Activated B cell treated with CpG ODN at 0.5 μM for 24 hours (primary cell): ENCODE results near the gene TRDN. TPM values are rescaled to one million over a fixed set of nuclear protein-coding genes. Genes with fewer than 3 reads are reported as not detected.
"Not testable (repeated sequence)": the region's sequence is repeated elsewhere in the genome, so short reads cannot be mapped to it uniquely, and the experiment has no call there.

ENCODE experiments used
- ATAC-seq: fragments of 200-7000 bp; cut with Tn5 transposase; one replicate; pipeline ENCODE4 v1.10.0; 2021; ENCODE audit warnings: low read depth, mild to moderate bottlenecking, moderate library complexity
- CTCF ChIA-PET: fragments of 350-600 bp; sonication (Branson Sonifier 250); formaldehyde crosslinking; loops from one replicate; lab custom pipeline; 2021; ENCODE audit warnings: antibody characterized with exemption; lab: Charles Lee
- POLR2A ChIA-PET: fragments of 350-600 bp; sonication (Branson Sonifier 250); formaldehyde crosslinking; loops from one replicate; lab custom pipeline; 2021; ENCODE audit warnings: antibody characterized with exemption; lab: Charles Lee
- DNase-seq: peaks from one replicate; pipeline ENCODE4 v3.0.0; 2022
- H3K27ac Mint-ChIP-seq: one replicate; pipeline ENCODE4 v1.8.0; 2020; ENCODE audit warnings: mixed read lengths
- H3K27me3 Mint-ChIP-seq: one replicate; pipeline ENCODE4 v1.8.0; 2021; ENCODE audit warnings: mixed read lengths
- H3K36me3 Mint-ChIP-seq: one replicate; pipeline ENCODE4 v1.8.0; 2021; ENCODE audit warnings: low read depth, mixed read lengths
- H3K4me1 Mint-ChIP-seq: one replicate; pipeline ENCODE4 v1.8.0; 2021; ENCODE audit warnings: mixed read lengths
- H3K4me3 Mint-ChIP-seq: one replicate; pipeline ENCODE4 v1.8.0; 2020; ENCODE audit warnings: mild to moderate bottlenecking, mixed read lengths
- H3K9me3 Mint-ChIP-seq: one replicate; pipeline ENCODE4 v1.8.0; 2020; ENCODE audit warnings: mixed read lengths
- CTCF ChIP-seq: fragments of 200-600 bp; IDR thresholded peaks from one replicate; pipeline ENCODE4 v1.8.0; 2022; ENCODE audit warnings: antibody characterized with exemption, mild to moderate bottlenecking
- intact Hi-C: fragments of 100-400 bp; cut with micrococcal nuclease; formaldehyde crosslinking; loops from one replicate; pipeline ENCODE4 v1.15.1; 2024
- total RNA-seq: library from RNA; stranded (reverse); gene quantifications from 2 replicates; pipeline ENCODE4 v1.2.3, GENCODE V29; 2022

TRDN gene
- total RNA-seq, 1 donor from 2014 or later, result not detected

- CTCF ChIA-PET, result no interaction called here
- ATAC-seq (no peak), DNase-seq (no peak)
- Mint-ChIP-seq H3K9me3 (no peaks in the 10 kb centered on the region), H3K4me3 (no peak overlapping the region), H3K36me3 (no peaks in the 10 kb centered on the region), H3K4me1 (no peaks in the 10 kb centered on the region), H3K27ac (no peak overlapping the region), H3K27me3 (no peaks in the 10 kb centered on the region)
- POLR2A ChIA-PET, result no interaction called here
- no peak for TF ChIP-seq CTCF
- intact Hi-C loops, result no loop called here
These were observed 307.4 kb downstream of the TRDN start for GRCh38 chr6:123329337-123329736.

- intact Hi-C loops, result no loop called here
- H3K4me3 Mint-ChIP-seq, result no peak overlapping the region
- H3K36me3 Mint-ChIP-seq, result no peaks in the 10 kb centered on the region
- no peak overlapping the region for H3K27ac Mint-ChIP-seq
- no peaks in the 10 kb centered on the region for H3K4me1 Mint-ChIP-seq
- POLR2A ChIA-PET, result no interaction called here
- CTCF ChIA-PET, result no interaction called here
- no peaks in the 10 kb centered on the region for H3K27me3 Mint-ChIP-seq
- no peak for TF ChIP-seq CTCF
- ATAC-seq (no peak), DNase-seq (no peak)
- H3K9me3 Mint-ChIP-seq, result no peaks in the 10 kb centered on the region
These were observed 313.1 kb downstream of the TRDN start for GRCh38 chr6:123323452-123324329.

- Mint-ChIP-seq H3K27me3 (no peaks in the 10 kb centered on the region), H3K4me3 (no peak overlapping the region), H3K27ac (no peak overlapping the region), H3K9me3 (no peaks in the 10 kb centered on the region), H3K4me1 (no peaks in the 10 kb centered on the region), H3K36me3 (no peaks in the 10 kb centered on the region)
- ATAC-seq (no peak), DNase-seq (no peak)
- ChIA-PET POLR2A (no interaction called here), CTCF (no interaction called here)
- intact Hi-C loops, result no loop called here
- TF ChIP-seq CTCF, result no peak
These were observed 315.7 kb downstream of the TRDN start for GRCh38 chr6:123321020-123321419.

GRCh38 chr6:123316733-123317323, 319.9 kb downstream of the TRDN start:
- TF ChIP-seq CTCF, result no peak

GRCh38 chr6:123314459-123314858, 322.3 kb downstream of the TRDN start:
- CTCF ChIA-PET, H3K4me3 Mint-ChIP-seq, H3K36me3 Mint-ChIP-seq, POLR2A ChIA-PET, ATAC-seq, H3K27me3 Mint-ChIP-seq, H3K9me3 Mint-ChIP-seq, H3K4me1 Mint-ChIP-seq, intact Hi-C loops, DNase-seq, H3K27ac Mint-ChIP-seq: not testable (repeated sequence)

More at GRCh38 chr6:123316733-123317323, 319.9 kb downstream of the TRDN start:
- CTCF ChIA-PET, result interaction anchor here (0.5 to 0.8 kb wide), 3 partner anchors 586 to 605 kb away, joined by 3 read pairs; no protein-coding TSS in a partner anchor
- Mint-ChIP-seq H3K9me3 (peaks cover 8% of the 10 kb centered on the region), H3K4me1 (no peaks in the 10 kb centered on the region), H3K27ac (no peak overlapping the region), H3K4me3 (no peak overlapping the region), H3K27me3 (no peaks in the 10 kb centered on the region), H3K36me3 (no peaks in the 10 kb centered on the region)
- intact Hi-C loops, result loop anchor here (1.0 to 5.0 kb wide), 3 partner anchors 448 to 935 kb away; no protein-coding TSS in a partner anchor
- no peak for ATAC-seq
- no peak for DNase-seq
- POLR2A ChIA-PET, result no interaction called here
